CD8-positive, alpha-beta memory T cell (primary cell): Measurements from ENCODE around the gene SLC30A3. TPM values are rescaled to one million over a fixed set of nuclear protein-coding genes. Genes with fewer than 3 reads are reported as not detected.
A peak's percentile ranks its signal among the peaks of the same experiment; 100 is the strongest.

Source experiments
- CTCF ChIA-PET: fragments of 350-600 bp; sonication (Branson Sonifier 250); formaldehyde crosslinking; loops from one replicate; lab custom pipeline; 2021; ENCODE audit warnings: antibody characterized with exemption; lab: Charles Lee
- POLR2A ChIA-PET: fragments of 350-600 bp; sonication (Branson Sonifier 250); formaldehyde crosslinking; loops from one replicate; lab custom pipeline; 2021; ENCODE audit warnings: antibody characterized with exemption; lab: Charles Lee
- DNase-seq, 5 donors: peaks; one replicate each; pipeline versions ENCODE4 v3.0.0 to v3.0.0-alpha.2; 2020 to 2022; ENCODE audit warnings: mixed read lengths in 1 of 5
- H3K27ac ChIP-seq: one replicate; pipeline ENCODE4 v1.7.0; 2013; ENCODE audit warnings: low read depth, mild to moderate bottlenecking, low read length, moderate library complexity
- H3K27me3 ChIP-seq: 2 replicates; pipeline ENCODE4 v1.7.0; 2013; ENCODE audit warnings: low read length, mild to moderate bottlenecking; ENCODE audit not compliant: insufficient read depth, poor library complexity, severe bottlenecking
- H3K36me3 ChIP-seq: 2 replicates; pipeline ENCODE4 v1.7.0; 2013; ENCODE audit warnings: mild to moderate bottlenecking, low read length, moderate library complexity; ENCODE audit not compliant: insufficient read depth
- H3K4me1 ChIP-seq: 2 replicates; pipeline ENCODE4 v1.7.0; 2013; ENCODE audit warnings: mild to moderate bottlenecking, low read length, moderate library complexity; ENCODE audit not compliant: insufficient read depth
- H3K4me3 ChIP-seq: 2 replicates; pipeline ENCODE4 v1.7.0; 2013; ENCODE audit warnings: mild to moderate bottlenecking, low read length
- H3K9me3 ChIP-seq: 2 replicates; pipeline ENCODE4 v1.7.0; 2013; ENCODE audit warnings: mild to moderate bottlenecking, low read length
- H3K27ac Mint-ChIP-seq, 8 donors: one replicate each; pipeline ENCODE4 v1.8.0; 2020 to 2021; ENCODE audit warnings: mixed read lengths in 8 of 8, mild to moderate bottlenecking in 6 of 8, inconsistent platforms in 3 of 8, moderate library complexity in 3 of 8
- H3K27me3 Mint-ChIP-seq, 2 donors: one replicate each; pipeline ENCODE4 v1.8.0; 2020 to 2021; ENCODE audit warnings: mixed read lengths in 2 of 2, mild to moderate bottlenecking in 1 of 2, moderate library complexity in 1 of 2
- H3K36me3 Mint-ChIP-seq, 3 donors: one replicate each; pipeline ENCODE4 v1.8.0; 2020 to 2021; ENCODE audit warnings: mixed read lengths in 3 of 3, inconsistent platforms in 1 of 3, mild to moderate bottlenecking in 1 of 3
- H3K4me1 Mint-ChIP-seq, 3 donors: one replicate each; pipeline ENCODE4 v1.8.0; 2020 to 2021; ENCODE audit warnings: mixed read lengths in 3 of 3, inconsistent platforms in 1 of 3, mild to moderate bottlenecking in 1 of 3
- H3K4me3 Mint-ChIP-seq, 7 donors: one replicate each; pipeline ENCODE4 v1.8.0; 2020 to 2021; ENCODE audit warnings: mixed read lengths in 7 of 7, mild to moderate bottlenecking in 6 of 7, moderate library complexity in 4 of 7, inconsistent platforms in 2 of 7
- H3K9me3 Mint-ChIP-seq, 5 donors: one replicate each; pipeline ENCODE4 v1.8.0; 2020 to 2022; ENCODE audit warnings: mixed read lengths in 5 of 5, mild to moderate bottlenecking in 3 of 5, moderate library complexity in 2 of 5, inconsistent platforms in 1 of 5
- polyA plus RNA-seq: library from polyadenylated mRNA; unstranded; fragments of 300-500 nt; fragmentation: Illumina TruSeq; gene quantifications from one replicate; pipeline ENCODE4 v1.2.3, GENCODE V29; 2021
- total RNA-seq, 2 experiments: library from RNA; stranded (reverse); gene quantifications; one replicate each; pipeline ENCODE4 v1.2.3, GENCODE V29; 2021

SLC30A3 gene
- total and polyA plus RNA-seq, 3 experiments from 2014 or later = 0.33 to 0.55 TPM; not detected in 1

- Mint-ChIP-seq H3K4me3 (no peak overlapping the region), H3K27ac (peak overlapping the region in 1 of 8 donors; percentile 83), H3K36me3 (no peaks in the 10 kb centered on the region), H3K9me3 (no peaks in the 10 kb centered on the region), H3K4me1 (peaks cover 0 to 6% (median 2%) of the 10 kb centered on the region in 3 donors), H3K27me3 (peaks cover 9 to 26% of the 10 kb centered on the region in 2 donors)
- H3K4me1 ChIP-seq = no peaks in the 10 kb centered on the region
- CTCF ChIA-PET = interaction anchor here (1.7 to 2.0 kb wide), 2 partner anchors 19 to 34 kb away, joined by 4 to 5 read pairs; no protein-coding TSS in a partner anchor
- no peaks in the 10 kb centered on the region for H3K27me3 ChIP-seq
- POLR2A ChIA-PET = no interaction called here
- DNase-seq = no peak
- H3K4me3 ChIP-seq = no peak overlapping the region
- no peaks in the 10 kb centered on the region for H3K9me3 ChIP-seq
- H3K27ac ChIP-seq = no peak overlapping the region
- no peaks in the 10 kb centered on the region for H3K36me3 ChIP-seq
These were observed 35.7 kb upstream of the SLC30A3 start for GRCh38 chr2:27298391-27299080.

- H3K27ac Mint-ChIP-seq = no peak overlapping the region
- Histone ChIP-seq H3K36me3 (no peaks in the 10 kb centered on the region), H3K4me3 (no peak overlapping the region), H3K27me3 (no peaks in the 10 kb centered on the region), H3K9me3 (no peaks in the 10 kb centered on the region), H3K4me1 (no peaks in the 10 kb centered on the region), H3K27ac (no peak overlapping the region)
- no peak overlapping the region for H3K4me3 Mint-ChIP-seq
- no peaks in the 10 kb centered on the region for H3K9me3 Mint-ChIP-seq
- no peaks in the 10 kb centered on the region for H3K36me3 Mint-ChIP-seq
- POLR2A ChIA-PET = no interaction called here
- CTCF ChIA-PET = interaction anchor here (0.9 kb wide), 1 partner anchor 18 kb away, joined by 3 read pairs; no protein-coding TSS in a partner anchor
- H3K4me1 Mint-ChIP-seq = no peaks in the 10 kb centered on the region
- DNase-seq = no peak
- peaks cover 10 to 37% of the 10 kb centered on the region in 2 donors for H3K27me3 Mint-ChIP-seq
These were observed 34.3 kb upstream of the SLC30A3 start for GRCh38 chr2:27297195-27297594.

- Mint-ChIP-seq H3K27me3 (peaks cover 10 to 43% of the 10 kb centered on the region in 2 donors), H3K27ac (no peak overlapping the region), H3K36me3 (no peaks in the 10 kb centered on the region), H3K4me3 (no peak overlapping the region), H3K9me3 (no peaks in the 10 kb centered on the region), H3K4me1 (no peaks in the 10 kb centered on the region)
- ChIA-PET CTCF (no interaction called here), POLR2A (no interaction called here)
- Histone ChIP-seq H3K27ac (no peak overlapping the region), H3K4me3 (no peak overlapping the region), H3K9me3 (no peaks in the 10 kb centered on the region), H3K4me1 (no peaks in the 10 kb centered on the region), H3K36me3 (no peaks in the 10 kb centered on the region), H3K27me3 (no peaks in the 10 kb centered on the region)
- DNase-seq = no peak
These were observed 33.6 kb upstream of the SLC30A3 start for GRCh38 chr2:27296481-27296880.

- no peaks in the 10 kb centered on the region for H3K36me3 ChIP-seq
- H3K4me1 ChIP-seq = no peaks in the 10 kb centered on the region
- Mint-ChIP-seq H3K4me1 (no peaks in the 10 kb centered on the region), H3K27ac (no peak overlapping the region), H3K36me3 (no peaks in the 10 kb centered on the region), H3K4me3 (no peak overlapping the region), H3K9me3 (no peaks in the 10 kb centered on the region), H3K27me3 (peaks cover 10 to 46% of the 10 kb centered on the region in 2 donors)
- CTCF ChIA-PET = interaction anchor here (1.2 kb wide), 1 partner anchor 9 kb away, joined by 4 read pairs; no protein-coding TSS in a partner anchor
- no peaks in the 10 kb centered on the region for H3K9me3 ChIP-seq
- no peaks in the 10 kb centered on the region for H3K27me3 ChIP-seq
- no peak overlapping the region for H3K4me3 ChIP-seq
- POLR2A ChIA-PET = no interaction called here
- DNase-seq = no peak
- no peak overlapping the region for H3K27ac ChIP-seq
These were observed 32.1 kb upstream of the SLC30A3 start for GRCh38 chr2:27294928-27295327.

- H3K9me3 Mint-ChIP-seq = no peaks in the 10 kb centered on the region
- H3K27me3 ChIP-seq = no peaks in the 10 kb centered on the region
- H3K4me3 ChIP-seq = no peak overlapping the region
- H3K27ac Mint-ChIP-seq = no peak overlapping the region
- no peak overlapping the region for H3K27ac ChIP-seq
- no peak overlapping the region for H3K4me3 Mint-ChIP-seq
- H3K4me1 Mint-ChIP-seq = no peaks in the 10 kb centered on the region
- ChIA-PET POLR2A (no interaction called here), CTCF (interaction anchor here (1.0 to 2.7 kb wide), 2 partner anchors 11 to 330 kb away, joined by 3 to 16 read pairs; no protein-coding TSS in a partner anchor)
- no peaks in the 10 kb centered on the region for H3K36me3 ChIP-seq
- peaks cover 6 to 44% of the 10 kb centered on the region in 2 donors for H3K27me3 Mint-ChIP-seq
- H3K9me3 ChIP-seq = no peaks in the 10 kb centered on the region
- DNase-seq = no peak
- H3K36me3 Mint-ChIP-seq = no peaks in the 10 kb centered on the region
- H3K4me1 ChIP-seq = no peaks in the 10 kb centered on the region
These were observed 29.0 kb upstream of the SLC30A3 start for GRCh38 chr2:27291865-27292264.

- no peaks in the 10 kb centered on the region for H3K36me3 ChIP-seq
- H3K4me1 Mint-ChIP-seq = no peaks in the 10 kb centered on the region
- peaks cover 6 to 42% of the 10 kb centered on the region in 2 donors for H3K27me3 Mint-ChIP-seq
- no peak overlapping the region for H3K27ac ChIP-seq
- ChIA-PET POLR2A (no interaction called here), CTCF (interaction anchor here (1.1 to 3.3 kb wide), 2 partner anchors 13 to 329 kb away, joined by 3 to 19 read pairs; no protein-coding TSS in a partner anchor)
- H3K27ac Mint-ChIP-seq = no peak overlapping the region
- no peak for DNase-seq
- no peaks in the 10 kb centered on the region for H3K27me3 ChIP-seq
- no peak overlapping the region for H3K4me3 ChIP-seq
- H3K36me3 Mint-ChIP-seq = no peaks in the 10 kb centered on the region
- H3K4me3 Mint-ChIP-seq = no peak overlapping the region
- H3K4me1 ChIP-seq = no peaks in the 10 kb centered on the region
- no peaks in the 10 kb centered on the region for H3K9me3 Mint-ChIP-seq
- H3K9me3 ChIP-seq = no peaks in the 10 kb centered on the region
These were observed 27.7 kb upstream of the SLC30A3 start for GRCh38 chr2:27290549-27290948.

GRCh38 chr2:27288610-27289009 is 25.8 kb upstream of the SLC30A3 start:
- no peaks in the 10 kb centered on the region for H3K9me3 ChIP-seq
- H3K4me3 ChIP-seq = no peak overlapping the region
- no peak for DNase-seq
- Mint-ChIP-seq H3K4me3 (no peak overlapping the region), H3K27me3 (peaks cover 13 to 52% of the 10 kb centered on the region in 2 donors), H3K9me3 (no peaks in the 10 kb centered on the region), H3K36me3 (no peaks in the 10 kb centered on the region), H3K4me1 (no peaks in the 10 kb centered on the region), H3K27ac (no peak overlapping the region)
- H3K27me3 ChIP-seq = no peaks in the 10 kb centered on the region
- no peak overlapping the region for H3K27ac ChIP-seq
- ChIA-PET POLR2A (no interaction called here), CTCF (interaction anchor here (1.5 to 3.3 kb wide), 3 partner anchors 9 to 24 kb away, joined by 5 to 19 read pairs (median 6); no protein-coding TSS in a partner anchor)
- no peaks in the 10 kb centered on the region for H3K4me1 ChIP-seq
- no peaks in the 10 kb centered on the region for H3K36me3 ChIP-seq

- no peak for DNase-seq
- no peaks in the 10 kb centered on the region for H3K27me3 ChIP-seq
- ChIA-PET POLR2A (no interaction called here), CTCF (interaction anchor here (0.9 to 2.3 kb wide), 2 partner anchors 116 to 324 kb away, joined by 3 to 5 read pairs; no protein-coding TSS in a partner anchor)
- H3K27ac ChIP-seq = no peak overlapping the region
- no peak overlapping the region for H3K27ac Mint-ChIP-seq
- H3K36me3 Mint-ChIP-seq = no peaks in the 10 kb centered on the region
- H3K36me3 ChIP-seq = no peaks in the 10 kb centered on the region
- no peaks in the 10 kb centered on the region for H3K9me3 Mint-ChIP-seq
- no peaks in the 10 kb centered on the region for H3K4me1 Mint-ChIP-seq
- H3K27me3 Mint-ChIP-seq = peaks cover 15 to 60% of the 10 kb centered on the region in 2 donors
- no peaks in the 10 kb centered on the region for H3K9me3 ChIP-seq
- no peaks in the 10 kb centered on the region for H3K4me1 ChIP-seq
- no peak overlapping the region for H3K4me3 Mint-ChIP-seq
- H3K4me3 ChIP-seq = no peak overlapping the region
These were observed 22.6 kb upstream of the SLC30A3 start for GRCh38 chr2:27285481-27285880.
